Spleen (tissue), 11 donors: Measurements from ENCODE around the gene RASA3. TPM values are rescaled to one million over a fixed set of nuclear protein-coding genes. Genes with fewer than 3 reads are reported as not detected.

Source experiments
- DNase-seq: peaks from one replicate; pipeline ENCODE4 v3.0.0-alpha.2; 2020
- H3K27ac ChIP-seq, 8 donors: fragments of 200-600 bp; sonication (generic) in 7 of 8; 1 replicate in 4 of 8; 2 replicates in 4 of 8; pipeline versions ENCODE4 v1.5.0 to v1.8.0; 2016 to 2021; ENCODE audit warnings: inconsistent platforms in 4 of 8, mild to moderate bottlenecking in 4 of 8, moderate library complexity in 1 of 8
- H3K27me3 ChIP-seq, 7 donors: fragments of 200-600 bp; sonication (generic) in 6 of 7; replicated peaks in 1 of 7; 1 replicate in 4 of 7; 2 replicates in 3 of 7; pipeline versions ENCODE4 v1.5.0 to v1.8.0; 2016 to 2021; ENCODE audit warnings: inconsistent platforms in 3 of 7, mild to moderate bottlenecking in 1 of 7
- H3K36me3 ChIP-seq, 6 donors: fragments of 200-600 bp; sonication (generic) in 5 of 6; 1 replicate in 4 of 6; 2 replicates in 2 of 6; pipeline versions ENCODE4 v1.5.0 to v1.8.0; 2016 to 2021; ENCODE audit warnings: inconsistent platforms in 2 of 6
- H3K4me1 ChIP-seq, 6 donors: fragments of 200-600 bp; sonication (generic) in 5 of 6; 1 replicate in 3 of 6; 2 replicates in 3 of 6; pipeline versions ENCODE4 v1.5.0 to v1.8.0; 2016 to 2021; ENCODE audit warnings: inconsistent platforms in 3 of 6
- H3K4me3 ChIP-seq, 8 donors: fragments of 200-600 bp; sonication (generic) in 7 of 8; 1 replicate in 4 of 8; 2 replicates in 4 of 8; pipeline versions ENCODE4 v1.5.0 to v1.8.0; 2016 to 2021; ENCODE audit warnings: inconsistent platforms in 4 of 8, mild to moderate bottlenecking in 4 of 8, moderate library complexity in 2 of 8
- H3K9me3 ChIP-seq, 8 donors: fragments of 200-600 bp; sonication (generic) in 7 of 8; 1 replicate in 4 of 8; 2 replicates in 4 of 8; pipeline versions ENCODE4 v1.5.0 to v1.8.0; 2016 to 2021; ENCODE audit warnings: inconsistent platforms in 4 of 8
- CTCF ChIP-seq, 11 experiments: fragments of 200-600 bp in 7 of 11; fragments of 450-650 bp in 4 of 11; sonication (generic) in 4 of 11; IDR thresholded peaks in 8 of 11; conservative IDR thresholded peaks in 3 of 11; 1 replicate in 7 of 11; 2 replicates in 4 of 11; pipeline versions ENCODE4 v1.4.0 to v1.8.0; 2016 to 2021; ENCODE audit warnings: antibody characterized with exemption in 11 of 11, inconsistent platforms in 4 of 11, mild to moderate bottlenecking in 1 of 11
- POLR2A ChIP-seq, 3 donors: fragments of 450-650 bp; IDR thresholded peaks; one replicate each; pipeline ENCODE4 v1.5.1; 2017; ENCODE audit warnings: antibody characterized with exemption in 3 of 3, mild to moderate bottlenecking in 1 of 3
- POLR2AphosphoS5 ChIP-seq, 3 donors: sonication (generic); formaldehyde crosslinking; IDR thresholded peaks; one replicate each; pipeline ENCODE4 v1.5.1; 2017; ENCODE audit warnings: antibody characterized with exemption in 3 of 3
- WGBS, 5 donors: extraction: QIAGEN DNeasy Blood & Tissue Kit in 3 of 5; methylation state at CpG; one replicate each; pipeline versions ENCODE4 v1.1.5 to v1.1.7; 2013 to 2018; 5-methylcytosine and 5-hydroxymethylcytosine counted together
- intact Hi-C: fragments of 100-400 bp; cut with DNase I; formaldehyde crosslinking; loops from one replicate; pipeline ENCODE4 v1.15.0; 2023; ENCODE audit warnings: low total_unique reads
- polyA plus RNA-seq, 3 donors: library from polyadenylated mRNA; stranded (reverse); fragments of 200-250 nt; gene quantifications; one replicate each; pipeline ENCODE4 v1.2.1, GENCODE V29; 2013
- total RNA-seq, 7 donors: library from RNA; depleted of rRNA in 3 of 7; stranded (reverse); fragments of >200 nt in 3 of 7; fragmentation: NEBNext Ultra II Directional in 4 of 7; extraction: Animal tissue kit (Norgen Biotek cat#: 25700) in 4 of 7; gene quantifications; one replicate each; pipeline versions ENCODE4 v1.1.0 to v1.2.1, GENCODE V29; 2016 to 2021
- donor health status: healthy with polysubstance abuse.
- donor health status: DM: no; HTN: no; CAD: no; lungs with moderate emphysema.
- donor health status: DM: no; HTN: no; CAD: no.
- donor health status: Bipolar disorder and iron deficiency.
- donor health status: healthy.
- donor health status: DM: no; HTN: no; CAD: no.
- donor health status: DM: yes; HTN: yes; CAD: no.

The RASA3 gene
- total and polyA plus RNA-seq, 10 donors = 11.7 to 52.8 (median 47.7) TPM

- Histone ChIP-seq H3K9me3 (no peaks in the 10 kb centered on the region), H3K4me3 (peak overlapping the region in 1 of 8 donors; percentile 24), H3K27me3 (no peaks in the 10 kb centered on the region), H3K27ac (peak overlapping the region in 4 of 8 donors; percentile 47 to 75 (median 62)), H3K4me1 (peaks cover 12 to 87% (median 60%) of the 10 kb centered on the region in 6 donors), H3K36me3 (peaks cover 0 to 63% (median 11%) of the 10 kb centered on the region in 6 donors)
- WGBS, 5 donors = 75 to 85% (median 80%) methylated on average over 19 of the region's 19 CpGs
- DNase-seq = no peak
- TF ChIP-seq POLR2A (IDR thresholded peaks at IDR 0.05) (no peak), CTCF (IDR thresholded peaks at IDR 0.05 in 8 of 11, conservative IDR thresholded peaks at IDR 0.05 in 3 of 11) (no peak), POLR2AphosphoS5 (IDR thresholded peaks at IDR 0.05) (peak in 1 of 3 donors; percentile 48)
- intact Hi-C loops = no loop called here
Measured at GRCh38 chr13:114047358-114047881, 85.0 kb downstream of the RASA3 start.

- Histone ChIP-seq H3K9me3 (no peaks in the 10 kb centered on the region), H3K36me3 (peaks cover 0 to 63% (median 7%) of the 10 kb centered on the region in 6 donors), H3K4me1 (peaks cover 9 to 78% (median 52%) of the 10 kb centered on the region in 6 donors), H3K27me3 (no peaks in the 10 kb centered on the region), H3K4me3 (no peak overlapping the region), H3K27ac (no peak overlapping the region)
- TF ChIP-seq CTCF (IDR thresholded peaks at IDR 0.05 in 8 of 11, conservative IDR thresholded peaks at IDR 0.05 in 3 of 11) (no peak), POLR2AphosphoS5 (IDR thresholded peaks at IDR 0.05) (no peak), POLR2A (IDR thresholded peaks at IDR 0.05) (no peak)
- no peak for DNase-seq
- intact Hi-C loops = no loop called here
- 91 to 94% (median 93%) methylated on average over 14 of the region's 14 CpGs for WGBS, 5 donors
Measured at GRCh38 chr13:114046431-114046975, 85.9 kb downstream of the RASA3 start.

GRCh38 chr13:114045113-114045735, 87.2 kb downstream of the RASA3 start:
- no peaks in the 10 kb centered on the region for H3K9me3 ChIP-seq
- intact Hi-C loops = no loop called here
- no peak overlapping the region for H3K4me3 ChIP-seq
- 85 to 91% (median 86%) methylated on average over 21 of the region's 21 CpGs for WGBS, 5 donors
- H3K36me3 ChIP-seq = peaks cover 0 to 62% (median 8%) of the 10 kb centered on the region in 6 donors
- peak overlapping the region in 1 of 8 donors; percentile 33 for H3K27ac ChIP-seq
- TF ChIP-seq POLR2AphosphoS5 (IDR thresholded peaks at IDR 0.05) (no peak), CTCF (IDR thresholded peaks at IDR 0.05 in 8 of 11, conservative IDR thresholded peaks at IDR 0.05 in 3 of 11) (no peak), POLR2A (IDR thresholded peaks at IDR 0.05) (no peak)
- DNase-seq = no peak
- H3K4me1 ChIP-seq = peaks cover 9 to 66% (median 46%) of the 10 kb centered on the region in 6 donors
- no peaks in the 10 kb centered on the region for H3K27me3 ChIP-seq

GRCh38 chr13:114044486-114044885, 87.9 kb downstream of the RASA3 start:
- WGBS, 5 donors = 52 to 71% (median 64%) methylated on average over 7 to 16 of the region's 17 CpGs
- no peak for DNase-seq

More at GRCh38 chr13:114044486-114044885, 87.9 kb downstream of the RASA3 start:
- TF ChIP-seq POLR2AphosphoS5 (IDR thresholded peaks at IDR 0.05) = no peak
- no peak for TF ChIP-seq CTCF (IDR thresholded peaks at IDR 0.05 in 8 of 11, conservative IDR thresholded peaks at IDR 0.05 in 3 of 11)
- no peak for TF ChIP-seq POLR2A (IDR thresholded peaks at IDR 0.05)
- H3K27ac ChIP-seq = peak overlapping the region in 1 of 8 donors; percentile 33
- H3K4me1 ChIP-seq = peaks cover 9 to 63% (median 41%) of the 10 kb centered on the region in 6 donors
- intact Hi-C loops = no loop called here
- no peak overlapping the region for H3K4me3 ChIP-seq
- peaks cover 0 to 62% (median 6%) of the 10 kb centered on the region in 6 donors for H3K36me3 ChIP-seq
- H3K9me3 ChIP-seq = no peaks in the 10 kb centered on the region
- no peaks in the 10 kb centered on the region for H3K27me3 ChIP-seq
